ENCODE data around the gene KDM8.
A peak's percentile ranks its signal among the peaks of the same experiment; 100 is the strongest.

The KDM8 gene

GRCh38 chr16:27234603-27235002 lies 31.3 kb downstream of the KDM8 start:
- no peak overlapping the region for H3K9ac ChIP-seq
- peaks cover 65% of the 10 kb centered on the region for H3K4me1 ChIP-seq (ENCODE audit: low read depth, poor library complexity, severe bottlenecking)
- peak overlapping the region; percentile 37 for H3K4me2 ChIP-seq
- no peaks in the 10 kb centered on the region for H4K20me1 ChIP-seq (ENCODE audit: insufficient read depth)
- no peak for TF ChIP-seq CTCF (conservative IDR thresholded peaks at IDR 0.05; ENCODE audit: low read depth, low read length)
- H3K36me3 ChIP-seq (ENCODE audit: insufficient read depth) = no peaks in the 10 kb centered on the region
- H3K4me3 ChIP-seq (IDR thresholded peaks at IDR 0.05; ENCODE audit: insufficient read depth, low read depth, low read length) = no peak overlapping the region
- H3K79me2 ChIP-seq (ENCODE audit: insufficient read depth, low read depth) = no peaks in the 10 kb centered on the region
- H2AFZ ChIP-seq (ENCODE audit: low read depth) = no peak overlapping the region
- H3K27me3 ChIP-seq (ENCODE audit: insufficient read depth, low read depth) = no peaks in the 10 kb centered on the region
- H3K27ac ChIP-seq = no peak overlapping the region

- H3K9ac ChIP-seq = no peak overlapping the region
- peaks cover 58% of the 10 kb centered on the region for H3K4me1 ChIP-seq (ENCODE audit: low read depth, poor library complexity, severe bottlenecking)
- H3K27ac ChIP-seq = no peak overlapping the region
- H3K79me2 ChIP-seq (ENCODE audit: insufficient read depth, low read depth) = no peaks in the 10 kb centered on the region
- peak; percentile 96 for TF ChIP-seq CTCF (conservative IDR thresholded peaks at IDR 0.05; ENCODE audit: low read depth, low read length)
- no peaks in the 10 kb centered on the region for H3K27me3 ChIP-seq (ENCODE audit: insufficient read depth, low read depth)
- no peaks in the 10 kb centered on the region for H4K20me1 ChIP-seq (ENCODE audit: insufficient read depth)
- H3K4me3 ChIP-seq (IDR thresholded peaks at IDR 0.05; ENCODE audit: insufficient read depth, low read depth, low read length) = no peak overlapping the region
- no peaks in the 10 kb centered on the region for H3K36me3 ChIP-seq (ENCODE audit: insufficient read depth)
- H3K4me2 ChIP-seq = peak overlapping the region; percentile 37
- 0 out of 2 replicates have a peak overlapping the region, but pooled peaks have one; percentile 8 for H2AFZ ChIP-seq (ENCODE audit: low read depth)
Observed at GRCh38 chr16:27235055-27235937, 32.0 kb downstream of the KDM8 start.

- H3K9ac ChIP-seq = no peak overlapping the region
- no peak overlapping the region for H3K4me3 ChIP-seq (IDR thresholded peaks at IDR 0.05; ENCODE audit: insufficient read depth, low read depth, low read length)
- no peaks in the 10 kb centered on the region for H3K27me3 ChIP-seq (ENCODE audit: insufficient read depth, low read depth)
- no peak overlapping the region for H2AFZ ChIP-seq (ENCODE audit: low read depth)
- H3K27ac ChIP-seq = no peak overlapping the region
- H3K4me2 ChIP-seq = no peak overlapping the region
- no peaks in the 10 kb centered on the region for H3K36me3 ChIP-seq (ENCODE audit: insufficient read depth)
- H3K79me2 ChIP-seq (ENCODE audit: insufficient read depth, low read depth) = no peaks in the 10 kb centered on the region
- H3K4me1 ChIP-seq (ENCODE audit: low read depth, poor library complexity, severe bottlenecking) = peaks cover 52% of the 10 kb centered on the region
- H4K20me1 ChIP-seq (ENCODE audit: insufficient read depth) = no peaks in the 10 kb centered on the region
- TF ChIP-seq CTCF (conservative IDR thresholded peaks at IDR 0.05; ENCODE audit: low read depth, low read length) = no peak
Observed at GRCh38 chr16:27235938-27236245, 32.6 kb downstream of the KDM8 start.

- Histone ChIP-seq H3K36me3 (ENCODE audit: insufficient read depth) (no peaks in the 10 kb centered on the region), H4K20me1 (ENCODE audit: insufficient read depth) (no peaks in the 10 kb centered on the region), H3K27ac (no peak overlapping the region), H3K4me3 (IDR thresholded peaks at IDR 0.05; ENCODE audit: insufficient read depth, low read depth, low read length) (no peak overlapping the region), H3K79me2 (ENCODE audit: insufficient read depth, low read depth) (no peaks in the 10 kb centered on the region), H3K4me1 (ENCODE audit: low read depth, poor library complexity, severe bottlenecking) (peaks cover 43% of the 10 kb centered on the region), H3K27me3 (ENCODE audit: insufficient read depth, low read depth) (no peaks in the 10 kb centered on the region), H3K4me2 (no peak overlapping the region), H2AFZ (ENCODE audit: low read depth) (no peak overlapping the region), H3K9ac (no peak overlapping the region)
- no peak for TF ChIP-seq CTCF (conservative IDR thresholded peaks at IDR 0.05; ENCODE audit: low read depth, low read length)
Observed at GRCh38 chr16:27236635-27237218, 33.4 kb downstream of the KDM8 start.

Measured in KMS-11 (cell line).